HG03039 (cell line): ENCODE measurements around the gene PABPC1L.

Source experiments
- ATAC-seq: cut with Tn5 transposase; IDR thresholded peaks from one replicate; pipeline ENCODE4 v1.9.1; 2021; ENCODE audit warnings: mild to moderate bottlenecking, moderate library complexity; ENCODE audit not compliant: unreplicated experiment

PABPC1L gene

DNA sequence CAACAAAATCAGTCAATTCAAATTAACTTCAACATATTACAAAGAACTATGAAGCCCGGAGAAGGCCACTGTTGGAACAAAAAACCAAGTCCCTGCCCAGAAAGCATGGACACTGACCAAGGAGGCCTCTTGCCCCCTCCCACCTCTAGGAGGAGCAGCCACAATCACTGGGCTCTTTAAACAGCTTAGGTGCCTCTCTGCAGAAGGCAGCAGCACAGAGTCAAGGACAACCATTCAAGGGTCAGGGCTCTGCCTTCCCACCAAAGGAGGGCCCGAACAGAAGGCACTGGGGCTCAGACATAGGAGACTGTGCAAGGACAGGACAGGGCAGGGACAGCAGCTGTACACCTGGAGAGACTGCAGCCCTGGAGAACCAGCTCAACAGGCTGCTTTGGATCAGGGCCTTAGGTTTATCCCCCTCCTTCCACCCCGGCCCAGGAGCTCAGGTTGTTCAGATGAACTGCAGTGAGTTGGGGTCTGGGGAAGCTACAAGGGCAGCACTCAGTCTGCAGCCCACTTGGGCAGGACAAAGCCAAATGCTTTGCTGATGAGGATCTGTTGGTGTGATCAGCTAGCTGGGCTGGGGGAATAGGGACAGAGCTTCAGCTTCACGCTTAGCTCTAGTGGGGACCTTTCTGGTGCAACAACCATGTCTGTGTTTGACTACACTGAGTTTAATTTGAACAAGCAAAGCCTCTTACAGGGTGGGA, 32.6 kb downstream of the PABPC1L start:
- ATAC-seq, result no peak

- ATAC-seq, result no peak
Measured at GRCh38 chr20:44943828-44944227, 34.0 kb downstream of the PABPC1L start.

GRCh38 chr20:44945261-44945660, 35.4 kb downstream of the PABPC1L start:
- no peak for ATAC-seq

DNA sequence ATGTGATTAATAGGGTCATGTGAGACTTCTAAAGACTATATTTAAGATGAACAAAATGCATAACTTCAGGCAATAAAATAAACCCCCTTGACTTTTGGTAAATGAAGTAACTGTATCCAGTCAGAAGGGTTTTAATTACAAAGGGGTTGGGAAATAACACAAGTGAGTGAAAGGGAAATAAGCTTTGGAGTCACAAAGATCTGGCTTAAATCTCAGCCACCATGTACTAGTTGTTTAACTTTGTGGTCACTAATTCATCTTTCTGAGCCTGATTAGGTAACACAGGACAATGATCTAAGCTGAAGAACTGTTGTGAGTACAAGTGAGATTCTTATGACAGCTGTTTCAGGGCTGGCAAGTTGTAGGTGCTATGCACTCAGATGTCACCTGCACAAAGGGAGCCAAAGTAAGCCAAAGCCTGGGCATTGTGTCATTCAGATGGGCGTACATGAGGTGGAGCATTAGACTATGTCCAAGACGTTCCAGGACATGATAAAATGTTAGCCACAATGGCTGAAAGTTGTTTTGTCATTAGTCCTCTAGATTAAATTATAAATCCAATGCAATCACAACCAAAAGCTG, 36.5 kb downstream of the PABPC1L start:
- ATAC-seq, result no peak

DNA sequence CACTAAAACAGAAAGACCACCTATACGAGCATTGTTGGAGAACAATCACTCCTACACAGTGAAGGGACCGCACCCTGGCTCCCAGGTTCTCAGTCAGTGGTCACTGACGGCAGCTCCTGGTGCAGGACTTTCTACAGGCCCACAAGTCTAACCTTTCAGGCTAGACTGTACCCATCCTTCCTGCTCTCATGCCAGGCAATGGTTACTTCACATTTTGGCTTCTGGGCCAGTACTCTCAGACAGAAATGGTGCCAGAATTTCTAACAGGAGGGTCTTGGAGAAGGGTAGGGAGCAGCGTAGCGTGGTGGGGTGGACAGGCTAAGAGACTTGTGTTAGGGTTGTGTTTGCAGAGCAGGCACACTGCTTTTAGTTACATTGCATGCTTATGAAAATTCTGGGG, 38.2 kb downstream of the PABPC1L start:
- no peak for ATAC-seq

DNA sequence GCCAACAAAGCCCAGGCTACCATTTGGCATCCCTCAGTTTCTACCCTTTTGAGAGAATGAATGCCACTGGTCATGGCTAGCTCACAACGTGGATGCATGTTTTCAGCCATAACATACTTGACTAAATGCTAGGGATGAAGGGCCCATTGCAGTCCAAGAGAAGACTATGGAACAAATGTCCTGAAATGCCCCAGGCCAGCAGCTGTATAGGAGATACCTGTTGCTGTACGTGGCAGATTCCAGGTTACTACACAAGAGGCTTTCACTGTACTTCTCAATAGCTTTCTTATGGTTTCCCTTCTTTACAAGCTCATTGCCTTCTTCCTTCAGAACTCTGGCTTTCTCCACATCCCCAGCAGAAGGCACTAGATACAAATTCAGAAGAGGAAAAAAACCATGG, 38.7 kb downstream of the PABPC1L start:
- ATAC-seq, result no peak

DNA sequence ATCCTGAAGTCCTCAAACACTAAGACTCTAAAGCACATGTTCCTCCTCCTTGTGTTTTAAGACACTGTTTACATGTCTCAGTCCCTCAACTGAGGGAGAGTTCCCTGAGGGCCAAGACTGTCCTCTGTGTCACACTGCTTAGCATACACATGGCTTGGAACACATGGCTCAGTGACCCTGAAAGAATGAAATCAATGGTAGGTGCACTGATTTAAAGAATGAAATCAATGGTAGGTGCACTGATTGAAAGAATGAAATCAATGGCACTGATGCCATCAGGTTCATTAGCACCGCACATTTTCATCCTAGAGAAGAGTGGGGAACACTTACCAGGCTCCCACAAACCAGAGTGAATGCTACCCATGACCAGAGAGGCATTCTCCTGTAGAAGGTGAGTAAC, 40.5 kb downstream of the PABPC1L start:
- no peak for ATAC-seq

- no peak for ATAC-seq
Measured at GRCh38 chr20:44952731-44953130, 42.9 kb downstream of the PABPC1L start.

DNA sequence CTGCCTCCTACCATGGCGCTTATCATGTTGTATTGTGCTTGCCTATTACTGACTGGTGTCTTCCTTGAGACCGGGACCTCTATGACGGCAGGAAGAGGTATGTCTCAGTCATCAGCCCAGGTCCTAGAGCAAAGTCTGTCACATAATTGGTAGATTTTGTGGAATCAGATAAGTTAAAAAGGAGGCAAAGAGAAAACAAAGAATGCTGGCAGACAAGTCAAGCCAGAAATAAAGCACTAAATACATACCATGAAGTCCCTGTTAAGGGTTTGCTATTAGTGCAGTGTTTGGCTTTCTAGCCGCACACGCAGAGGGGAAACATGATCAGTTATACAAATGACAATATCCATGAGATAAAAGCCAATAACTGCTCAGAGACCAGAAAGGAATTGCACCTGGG, 44.4 kb downstream of the PABPC1L start:
- no peak for ATAC-seq

DNA sequence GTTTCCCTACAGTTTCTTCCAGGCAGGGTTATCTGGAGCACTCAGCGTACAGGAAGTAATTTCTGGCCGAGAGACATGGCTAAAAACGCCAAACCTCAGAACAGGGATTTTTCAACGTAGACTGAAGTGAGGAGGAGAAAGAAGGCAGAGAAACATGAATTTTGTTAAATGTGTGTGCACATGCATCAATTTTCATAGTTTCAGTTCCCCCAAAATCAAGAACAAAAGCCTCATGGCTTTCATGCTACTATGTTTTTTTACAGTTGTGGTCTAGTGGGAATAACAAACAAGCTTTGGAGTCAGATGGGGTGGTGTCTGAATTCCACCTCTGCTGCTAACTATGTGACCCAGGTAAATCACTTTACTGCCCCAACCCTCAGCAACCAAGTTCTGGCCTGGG, 45.4 kb downstream of the PABPC1L start:
- no peak for ATAC-seq

DNA sequence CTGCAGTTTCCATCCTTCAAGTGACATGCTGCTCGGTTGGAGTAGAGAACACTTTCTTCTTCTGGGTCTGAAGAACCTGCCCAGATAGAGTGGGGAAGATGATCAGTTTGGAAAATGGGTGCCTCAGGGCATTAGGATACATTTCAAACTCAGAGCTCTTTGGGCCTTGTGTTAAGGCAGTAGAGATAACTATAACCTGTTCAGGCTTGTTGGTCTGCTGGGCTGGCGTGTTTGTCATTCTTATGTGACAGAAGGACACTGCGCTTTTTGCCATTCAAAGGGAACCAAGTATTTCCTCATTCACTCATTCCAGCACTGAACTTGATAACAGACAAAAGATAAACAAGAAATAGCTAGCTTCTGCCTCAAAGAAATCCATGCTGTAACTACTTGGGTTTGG, 46.5 kb downstream of the PABPC1L start:
- ATAC-seq, result no peak

GRCh38 chr20:44958276-44958675, 48.4 kb downstream of the PABPC1L start:
- ATAC-seq, result no peak

- no peak for ATAC-seq
Measured at GRCh38 chr20:44959082-44959637, 49.3 kb downstream of the PABPC1L start.

GRCh38 chr20:44959638-44960102, 49.8 kb downstream of the PABPC1L start:
- ATAC-seq, result no peak

DNA sequence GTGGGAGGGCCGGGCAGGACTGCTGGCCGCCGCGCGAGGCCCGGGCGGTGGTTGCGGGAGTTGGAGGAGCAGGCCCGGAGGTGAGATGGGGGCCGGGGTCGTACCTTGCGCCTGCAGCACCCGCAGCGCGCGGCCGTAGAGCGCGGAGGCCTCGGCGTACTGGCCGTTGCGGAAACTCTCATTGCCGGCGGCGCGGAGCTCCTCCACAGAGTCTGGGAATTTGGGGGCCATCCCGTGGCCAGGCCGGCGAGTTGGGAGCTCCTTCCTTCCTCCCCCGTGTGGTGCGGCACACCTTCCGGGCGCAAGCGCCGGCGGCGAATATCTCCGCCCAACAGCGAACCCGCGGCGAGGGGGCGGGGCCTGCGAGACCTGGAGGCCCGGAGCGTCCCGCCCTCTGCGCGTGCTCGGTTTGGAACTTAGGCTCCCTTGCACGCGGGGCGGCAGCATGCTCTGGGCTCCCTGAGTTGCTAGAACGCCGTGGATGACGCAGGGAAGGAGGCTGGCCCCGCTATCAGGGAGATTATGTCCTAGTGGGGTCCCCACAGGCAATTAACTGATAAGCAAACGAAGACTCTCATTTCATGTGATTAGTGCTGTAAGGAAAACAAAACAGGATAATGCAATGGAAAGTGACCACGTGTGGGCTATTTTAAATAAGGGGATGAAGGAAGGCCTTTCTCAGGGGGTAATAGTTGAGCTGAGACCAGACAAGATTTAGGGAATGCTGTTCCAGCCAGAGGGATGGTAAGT, 50.4 kb downstream of the PABPC1L start, which contains the start of gene TOMM34:
Gene TOMM34 (minus strand): TSS at position 295 of the 750 bp plus-strand sequence. CDS start 64 bp downstream, at position 231.
- peak; percentile 73 for ATAC-seq

DNA sequence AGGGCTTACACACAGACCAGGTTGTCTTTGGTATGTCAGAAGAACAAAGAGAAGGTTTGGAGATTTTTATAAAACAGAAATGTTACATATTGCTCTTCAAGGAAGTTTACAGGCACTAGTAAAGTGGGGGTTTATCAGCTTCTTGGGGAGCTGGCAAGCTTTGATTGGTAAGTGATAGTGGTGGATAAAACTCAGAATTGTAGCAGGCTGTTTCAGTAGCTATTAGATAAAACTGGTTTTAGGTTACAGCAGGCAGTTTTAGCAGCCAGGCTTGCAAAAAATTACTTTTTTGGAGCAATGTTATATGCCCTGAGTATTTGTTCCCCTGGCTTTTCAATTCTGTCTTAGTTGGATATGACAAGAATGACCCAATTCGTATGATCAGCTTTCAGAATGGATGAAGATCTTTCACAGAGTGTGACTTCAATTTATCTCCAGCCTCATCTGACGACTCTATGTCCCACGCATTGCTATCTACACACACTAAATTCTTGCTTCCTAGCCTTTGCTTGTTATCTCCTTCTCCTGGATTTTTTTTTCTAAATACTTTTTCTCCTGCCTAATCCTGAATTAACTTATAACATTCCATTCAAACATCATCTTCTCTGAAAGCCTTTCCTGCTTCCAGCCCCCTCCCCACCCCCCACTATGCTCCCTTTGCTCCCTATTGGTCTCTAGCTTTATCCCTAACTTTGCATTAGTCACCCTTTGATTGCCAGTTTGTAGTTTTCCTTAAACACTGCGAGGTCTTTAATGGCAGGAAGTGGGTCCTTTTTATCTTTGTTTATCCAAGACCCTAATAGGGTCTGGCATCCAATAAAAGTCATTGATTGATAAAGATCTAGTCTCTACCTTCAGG, 51.4 kb downstream of the PABPC1L start:
- ATAC-seq, result no peak

GRCh38 chr20:44961870-44962267, 52.0 kb downstream of the PABPC1L start:
- ATAC-seq, result no peak

DNA sequence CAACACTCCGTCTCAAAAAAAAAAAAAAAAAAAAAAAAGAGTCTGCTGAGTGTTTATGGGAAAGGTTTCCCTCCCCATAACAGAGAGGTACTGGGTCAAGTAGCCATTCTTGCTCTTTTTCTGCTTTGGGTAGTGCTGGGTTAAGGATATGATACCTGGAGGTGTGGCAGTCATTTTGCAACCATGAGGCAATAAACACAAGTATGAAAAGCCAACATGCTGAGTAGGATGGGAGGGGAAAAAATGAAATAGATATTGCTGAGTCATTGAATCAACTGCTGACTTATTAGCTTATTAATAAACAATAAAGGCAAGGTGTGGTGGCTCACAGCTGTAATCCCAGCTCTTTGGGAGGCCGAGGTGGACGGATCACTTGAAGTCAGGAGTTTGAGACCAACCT, 52.6 kb downstream of the PABPC1L start:
- no peak for ATAC-seq

DNA sequence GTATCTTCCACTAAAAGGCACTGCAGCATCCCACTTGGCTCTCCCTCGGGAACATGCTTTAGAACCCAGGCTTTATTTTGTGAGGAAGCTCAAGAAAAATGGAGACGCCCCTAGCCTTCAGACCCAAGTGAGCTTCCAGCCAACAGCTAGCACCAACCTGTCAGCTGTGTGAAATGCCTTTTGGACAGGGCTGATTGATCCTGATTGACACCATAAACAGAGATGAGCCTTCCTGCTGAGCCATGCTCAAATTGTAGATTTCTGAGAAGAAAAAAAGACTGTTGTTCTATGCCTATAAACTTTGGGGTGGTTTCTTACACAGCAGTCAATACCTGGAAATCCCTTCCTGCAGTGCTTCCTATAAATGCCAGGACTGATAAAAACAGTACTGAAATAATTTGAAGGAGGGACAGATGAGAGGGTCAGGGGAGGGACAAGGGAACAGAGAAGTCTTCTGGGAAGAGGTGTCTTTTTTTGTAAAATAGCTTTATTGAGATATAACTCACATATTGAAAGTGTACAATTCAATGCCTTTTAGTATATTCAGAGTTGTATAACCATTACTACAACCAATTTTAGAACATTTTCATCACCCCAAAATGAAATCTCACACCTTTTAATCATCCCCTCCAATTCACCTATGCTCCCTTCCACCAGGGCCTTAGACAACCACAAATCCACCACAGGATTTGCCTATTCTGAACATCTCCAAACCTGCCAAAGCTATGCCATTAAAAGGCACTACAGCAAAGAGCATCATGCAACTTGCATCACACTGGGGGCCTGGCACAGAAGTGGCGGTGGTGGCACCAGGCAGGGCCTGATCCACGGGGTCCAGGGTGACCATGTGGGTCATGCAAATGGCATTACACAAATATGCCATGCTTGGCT, 53.7 kb downstream of the PABPC1L start:
- ATAC-seq, result no peak

GRCh38 chr20:44965651-44966029, 55.8 kb downstream of the PABPC1L start:
- no peak for ATAC-seq
